GM19372 (cell line): ENCODE results near the gene GPR55.

ENCODE experiments used
- ATAC-seq: cut with Tn5 transposase; IDR thresholded peaks from one replicate; pipeline ENCODE4 v1.9.1; 2021; ENCODE audit warnings: mild to moderate bottlenecking, low read depth, moderate library complexity; ENCODE audit not compliant: unreplicated experiment

Gene GPR55

GRCh38 chr2:230921806-230922595, 3.0 kb downstream of the GPR55 start:
- no peak for ATAC-seq

- ATAC-seq = no peak
These were observed 4.9 kb downstream of the GPR55 start for GRCh38 chr2:230920167-230920566.

- no peak for ATAC-seq
These were observed 5.4 kb downstream of the GPR55 start for GRCh38 chr2:230919681-230920080.

- ATAC-seq = no peak
These were observed 5.8 kb downstream of the GPR55 start for GRCh38 chr2:230919240-230919639.

- no peak for ATAC-seq
These were observed 8.8 kb downstream of the GPR55 start for GRCh38 chr2:230916218-230916617.

- ATAC-seq = no peak
These were observed 9.7 kb downstream of the GPR55 start for GRCh38 chr2:230915319-230915718.

- no peak for ATAC-seq
These were observed 10.2 kb downstream of the GPR55 start for GRCh38 chr2:230914886-230915285.

- no peak for ATAC-seq
These were observed 11.5 kb downstream of the GPR55 start for GRCh38 chr2:230913406-230914143.

- no peak for ATAC-seq
These were observed 12.3 kb downstream of the GPR55 start for GRCh38 chr2:230912724-230913123.

GRCh38 chr2:230912046-230912445, 13.0 kb downstream of the GPR55 start:
- ATAC-seq = no peak

GRCh38 chr2:230910546-230911177, 14.4 kb downstream of the GPR55 start:
- no peak for ATAC-seq

GRCh38 chr2:230909841-230910545, 15.0 kb downstream of the GPR55 start:
- ATAC-seq = no peak

- no peak for ATAC-seq
These were observed 16.3 kb downstream of the GPR55 start for GRCh38 chr2:230908595-230909191.

- no peak for ATAC-seq
These were observed 16.9 kb downstream of the GPR55 start for GRCh38 chr2:230908092-230908594.

GRCh38 chr2:230907361-230908091, 17.5 kb downstream of the GPR55 start:
- no peak for ATAC-seq

- ATAC-seq = no peak
These were observed 18.4 kb downstream of the GPR55 start for GRCh38 chr2:230906471-230907230.

- ATAC-seq = no peak
These were observed 19.3 kb downstream of the GPR55 start for GRCh38 chr2:230905448-230906421.
